ENCODE data around the gene WASHC2C. TPM values are rescaled to one million over a fixed set of nuclear protein-coding genes. Genes with fewer than 3 reads are reported as not detected.

Gene WASHC2C, protein sequence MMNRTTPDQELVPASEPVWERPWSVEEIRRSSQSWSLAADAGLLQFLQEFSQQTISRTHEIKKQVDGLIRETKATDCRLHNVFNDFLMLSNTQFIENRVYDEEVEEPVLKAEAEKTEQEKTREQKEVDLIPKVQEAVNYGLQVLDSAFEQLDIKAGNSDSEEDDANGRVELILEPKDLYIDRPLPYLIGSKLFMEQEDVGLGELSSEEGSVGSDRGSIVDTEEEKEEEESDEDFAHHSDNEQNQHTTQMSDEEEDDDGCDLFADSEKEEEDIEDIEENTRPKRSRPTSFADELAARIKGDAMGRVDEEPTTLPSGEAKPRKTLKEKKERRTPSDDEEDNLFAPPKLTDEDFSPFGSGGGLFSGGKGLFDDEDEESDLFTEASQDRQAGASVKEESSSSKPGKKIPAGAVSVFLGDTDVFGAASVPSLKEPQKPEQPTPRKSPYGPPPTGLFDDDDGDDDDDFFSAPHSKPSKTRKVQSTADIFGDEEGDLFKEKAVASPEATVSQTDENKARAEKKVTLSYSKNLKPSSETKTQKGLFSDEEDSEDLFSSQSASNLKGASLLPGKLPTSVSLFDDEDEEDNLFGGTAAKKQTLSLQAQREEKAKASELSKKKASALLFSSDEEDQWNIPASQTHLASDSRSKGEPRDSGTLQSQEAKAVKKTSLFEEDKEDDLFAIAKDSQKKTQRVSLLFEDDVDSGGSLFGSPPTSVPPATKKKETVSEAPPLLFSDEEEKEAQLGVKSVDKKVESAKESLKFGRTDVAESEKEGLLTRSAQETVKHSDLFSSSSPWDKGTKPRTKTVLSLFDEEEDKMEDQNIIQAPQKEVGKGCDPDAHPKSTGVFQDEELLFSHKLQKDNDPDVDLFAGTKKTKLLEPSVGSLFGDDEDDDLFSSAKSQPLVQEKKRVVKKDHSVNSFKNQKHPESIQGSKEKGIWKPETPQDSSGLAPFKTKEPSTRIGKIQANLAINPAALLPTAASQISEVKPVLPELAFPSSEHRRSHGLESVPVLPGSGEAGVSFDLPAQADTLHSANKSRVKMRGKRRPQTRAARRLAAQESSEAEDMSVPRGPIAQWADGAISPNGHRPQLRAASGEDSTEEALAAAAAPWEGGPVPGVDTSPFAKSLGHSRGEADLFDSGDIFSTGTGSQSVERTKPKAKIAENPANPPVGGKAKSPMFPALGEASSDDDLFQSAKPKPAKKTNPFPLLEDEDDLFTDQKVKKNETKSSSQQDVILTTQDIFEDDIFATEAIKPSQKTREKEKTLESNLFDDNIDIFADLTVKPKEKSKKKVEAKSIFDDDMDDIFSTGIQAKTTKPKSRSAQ (N-terminal part only)
- 10 to 100 TPM; 54.7 to 55.9 TPM for total RNA-seq

DNA sequence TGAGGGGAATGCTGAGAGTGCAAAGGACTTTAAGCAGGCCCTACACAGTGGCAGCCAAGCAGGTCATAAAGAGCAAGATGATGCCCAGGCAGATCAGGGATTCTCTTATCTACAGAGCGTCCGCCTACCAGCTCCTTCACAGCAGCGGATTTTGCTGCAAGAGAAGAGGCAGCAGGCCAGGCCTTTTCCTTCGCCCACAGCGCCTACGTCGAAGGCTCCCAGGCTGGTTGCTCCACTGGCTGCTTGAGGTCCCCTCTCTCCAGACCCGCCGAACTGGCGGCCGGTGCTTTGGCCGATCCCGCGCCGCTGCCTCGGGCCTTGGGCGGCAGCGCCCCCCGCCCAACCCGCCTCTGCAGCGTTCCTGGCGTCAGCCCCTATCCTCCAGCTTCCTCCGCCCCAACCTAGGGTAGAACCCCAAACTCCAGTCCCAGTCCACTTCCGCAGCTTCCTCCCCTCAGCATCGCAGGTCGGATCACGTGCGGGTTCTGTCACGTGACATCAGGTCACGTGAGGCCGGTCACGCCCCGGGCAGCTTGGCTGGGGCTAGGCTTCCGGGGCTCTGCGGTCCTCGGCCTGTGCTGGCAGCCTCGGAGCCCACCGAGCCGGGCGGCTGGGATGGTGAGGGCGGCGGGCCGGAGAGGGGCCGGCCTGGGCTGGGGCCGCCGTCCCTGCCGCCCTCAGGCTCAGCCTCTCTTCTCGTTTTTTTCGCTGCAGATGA is at the start of gene WASHC2C:
WASHC2C (plus strand) TSS at position 564 of the 718 bp plus-strand sequence; CDS start at position 616, 52 bp downstream.

Other genes with a start within 250 kb of the WASHC2C start
- gene ZFAND4, start 54.5 kb upstream of the WASHC2C start, total RNA-seq: 10 to 100 TPM; 17.4 to 19.6 TPM
- 10 to 100 TPM; 18.4 to 20.9 TPM for gene AGAP4, start 120.2 kb downstream of the WASHC2C start, total RNA-seq
- 10 to 100 TPM; 42.3 to 42.9 TPM for gene TIMM23, start 245.2 kb downstream of the WASHC2C start, total RNA-seq

All from activated naive CD4-positive, alpha-beta T cell treated with anti-CD3 and anti-CD28 coated beads, Interleukin-2, amount 10 ng/mL, durations not matched to agents 5 hours and 36 hours (primary cell).